PC-9 (cell line): ENCODE results near the gene TMOD3. TPM values are rescaled to one million over a fixed set of nuclear protein-coding genes. Genes with fewer than 3 reads are reported as not detected.

Experiments used
- BruUV-seq: library from RNA; stranded (reverse); fragments of 400-500 nt; replicated peaks from 2 replicates; lab custom pipeline; 2021; lab: Mats Ljungman, UMichigan
- CTCF ChIA-PET: fragments of 300-600 bp; sonication (Branson Sonifier 250); formaldehyde crosslinking; loops from one replicate; lab custom pipeline; 2022; ENCODE audit warnings: antibody characterized with exemption; lab: Charles Lee
- POLR2A ChIA-PET: fragments of 300-600 bp; sonication (Branson Sonifier 250); formaldehyde crosslinking; loops from one replicate; lab custom pipeline; 2022; ENCODE audit warnings: antibody characterized with exemption; ENCODE audit not compliant: unreplicated experiment; lab: Charles Lee
- DNase-seq, 2 experiments: peaks; one replicate each; pipeline versions ENCODE4 v3.0.0 to v3.0.0-alpha.2; 2015 to 2022; ENCODE audit warnings: mixed read lengths in 1 of 2
- H2AFZ ChIP-seq: fragments of 200-600 bp; sonication (generic); 2 replicates; pipeline ENCODE4 v1.8.1; 2017; ENCODE audit warnings: antibody characterized with exemption
- H3F3A ChIP-seq: fragments of 200-600 bp; sonication (generic); 2 replicates; pipeline ENCODE4 v1.8.1; 2017; ENCODE audit warnings: antibody characterized with exemption, mild to moderate bottlenecking, low read depth; ENCODE audit not compliant: insufficient read depth
- H3K27ac ChIP-seq: fragments of 200-600 bp; sonication (generic); 2 replicates; pipeline ENCODE4 v1.6.1; 2016; ENCODE audit warnings: mixed run types
- H3K27me3 ChIP-seq: fragments of 200-600 bp; sonication (generic); 2 replicates; pipeline ENCODE4 v1.6.1; 2016; ENCODE audit warnings: low read depth, mixed run types; ENCODE audit not compliant: insufficient read depth
- H3K36me3 ChIP-seq: fragments of 200-600 bp; sonication (generic); 2 replicates; pipeline ENCODE4 v1.6.1; 2016; ENCODE audit warnings: low read depth, mixed run types
- H3K4me1 ChIP-seq: fragments of 200-600 bp; sonication (generic); replicated peaks from 2 replicates; pipeline ENCODE4 v1.6.1; 2016; ENCODE audit warnings: mixed run types; ENCODE audit not compliant: insufficient read depth
- H3K4me2 ChIP-seq: fragments of 200-600 bp; sonication (generic); 2 replicates; pipeline ENCODE4 v1.6.1; 2017; ENCODE audit warnings: mixed run types
- H3K4me3 ChIP-seq: fragments of 200-600 bp; sonication (generic); 2 replicates; pipeline ENCODE4 v1.6.1; 2016; ENCODE audit warnings: mixed run types
- H3K79me2 ChIP-seq: fragments of 200-600 bp; sonication (generic); 2 replicates; pipeline ENCODE4 v1.6.1; 2017; ENCODE audit warnings: low read depth, mixed run types
- H3K9me2 ChIP-seq: fragments of 200-600 bp; sonication (generic); 2 replicates; pipeline ENCODE4 v1.8.1; 2017; ENCODE audit warnings: mild to moderate bottlenecking; ENCODE audit not compliant: insufficient read depth
- H3K9me3 ChIP-seq: fragments of 200-600 bp; sonication (generic); 2 replicates; pipeline ENCODE4 v1.8.1; 2016; ENCODE audit warnings: low read depth; ENCODE audit not compliant: insufficient read depth
- H4K20me1 ChIP-seq: fragments of 200-600 bp; sonication (generic); 2 replicates; pipeline ENCODE4 v1.8.1; 2017; ENCODE audit not compliant: insufficient read depth
- CTCF ChIP-seq: fragments of 200-600 bp; sonication (generic); conservative IDR thresholded peaks from 2 replicates; pipeline ENCODE4 v1.6.1; 2017; ENCODE audit warnings: mixed run types, antibody characterized with exemption, mild to moderate bottlenecking, moderate library complexity
- EZH2 ChIP-seq: fragments of 200-600 bp; sonication (generic); IDR thresholded peaks from 2 replicates; pipeline ENCODE4 v1.8.0; 2017; ENCODE audit warnings: antibody characterized with exemption, low read depth
- intact Hi-C: fragments of 100-400 bp; cut with micrococcal nuclease; formaldehyde crosslinking; loops from one replicate; pipeline ENCODE4 v1.10.0; 2022; ENCODE audit not compliant: unreplicated experiment
- total RNA-seq: library from RNA; stranded (reverse); gene quantifications from 2 replicates; pipeline ENCODE4 v1.2.3, GENCODE V29; 2021

The TMOD3 gene
- total RNA-seq, 1 experiment from 2014 or later = 125 TPM

- TF ChIP-seq EZH2 (no peak), CTCF (no peak)
- CTCF ChIA-PET = interaction anchor here (0.6 kb wide), 1 partner anchor 58 kb away, joined by 4 read pairs; no protein-coding TSS in a partner anchor
- DNase-seq = no peak
- no peaks in the 10 kb centered on the region for H3K27me3 ChIP-seq
- H3K9me2 ChIP-seq = no peaks in the 10 kb centered on the region
- no peaks in the 10 kb centered on the region for H3K4me1 ChIP-seq
- H3K27ac ChIP-seq = no peak overlapping the region
- no peaks in the 10 kb centered on the region for H3K9me3 ChIP-seq
- no peaks in the 10 kb centered on the region for H3F3A ChIP-seq
- no peak overlapping the region for H2AFZ ChIP-seq
- no peak overlapping the region for H3K4me2 ChIP-seq
- no peaks in the 10 kb centered on the region for H3K79me2 ChIP-seq
- H3K36me3 ChIP-seq = no peaks in the 10 kb centered on the region
- H4K20me1 ChIP-seq = no peaks in the 10 kb centered on the region
- intact Hi-C loops = no loop called here
- H3K4me3 ChIP-seq = no peak overlapping the region
- BruUV-seq = no TSS peak
- POLR2A ChIA-PET = interaction anchor here (0.6 kb wide), 1 partner anchor 71 kb away, joined by 4 read pairs; no protein-coding TSS in a partner anchor
These were observed 101.6 kb downstream of the TMOD3 start for GRCh38 chr15:51931016-51931415.

GRCh38 chr15:51931638-51932037 is 102.2 kb downstream of the TMOD3 start:
- Histone ChIP-seq H3K79me2 (no peaks in the 10 kb centered on the region), H3K4me2 (no peak overlapping the region), H3K4me1 (no peaks in the 10 kb centered on the region), H3K9me2 (no peaks in the 10 kb centered on the region), H3K27ac (no peak overlapping the region), H2AFZ (no peak overlapping the region), H3K4me3 (no peak overlapping the region), H3K27me3 (no peaks in the 10 kb centered on the region), H4K20me1 (no peaks in the 10 kb centered on the region), H3K36me3 (no peaks in the 10 kb centered on the region), H3K9me3 (no peaks in the 10 kb centered on the region), H3F3A (no peaks in the 10 kb centered on the region)
- DNase-seq = no peak
- ChIA-PET POLR2A (interaction anchor here (0.6 to 0.7 kb wide), 2 partner anchors 71 to 251 kb away, joined by 4 to 11 read pairs; no protein-coding TSS in a partner anchor), CTCF (interaction anchor here (0.6 to 0.7 kb wide), 2 partner anchors 59 to 436 kb away, joined by 4 to 5 read pairs; no protein-coding TSS in a partner anchor)
- intact Hi-C loops = no loop called here
- no TSS peak for BruUV-seq
- TF ChIP-seq EZH2 = no peak
- no peak for TF ChIP-seq CTCF

DNA sequence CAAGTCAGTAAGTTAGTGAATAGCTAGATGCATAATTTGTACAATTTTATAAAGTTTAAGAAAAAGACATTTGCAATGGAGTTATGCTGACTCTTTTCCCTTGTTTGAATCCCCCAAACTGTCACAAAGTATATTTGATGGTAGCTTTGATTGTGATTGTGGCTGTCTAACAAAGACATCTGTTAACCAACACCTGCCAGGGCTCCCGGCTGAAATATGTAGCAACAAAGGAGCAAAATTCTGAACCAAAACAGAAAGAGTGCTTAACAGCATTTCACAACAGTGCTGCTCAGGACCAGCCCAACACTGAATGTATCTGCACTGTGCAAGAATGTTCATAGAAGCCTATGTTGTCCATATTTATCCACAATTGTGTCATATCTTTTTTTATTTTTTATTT is 102.7 kb downstream of the TMOD3 start:
- Histone ChIP-seq H3F3A (no peaks in the 10 kb centered on the region), H3K4me2 (no peak overlapping the region), H2AFZ (no peak overlapping the region), H3K4me1 (no peaks in the 10 kb centered on the region), H3K27ac (no peak overlapping the region), H3K79me2 (no peaks in the 10 kb centered on the region), H4K20me1 (no peaks in the 10 kb centered on the region), H3K36me3 (no peaks in the 10 kb centered on the region), H3K9me2 (no peaks in the 10 kb centered on the region), H3K27me3 (no peaks in the 10 kb centered on the region), H3K9me3 (no peaks in the 10 kb centered on the region), H3K4me3 (no peak overlapping the region)
- TF ChIP-seq EZH2 (no peak), CTCF (no peak)
- ChIA-PET POLR2A (interaction anchor here (0.7 kb wide), 1 partner anchor 250 kb away, joined by 11 read pairs; no protein-coding TSS in a partner anchor), CTCF (interaction anchor here (0.6 to 0.7 kb wide), 2 partner anchors 435 to 739 kb away, joined by 4 to 5 read pairs; no protein-coding TSS in a partner anchor)
- BruUV-seq = no TSS peak
- intact Hi-C loops = no loop called here
- DNase-seq = no peak
